HG03565 (cell line): ENCODE measurements around the gene KCNAB1.
"Not testable (repeated sequence)": the region's sequence is repeated elsewhere in the genome, so short reads cannot be mapped to it uniquely, and the experiment has no call there.

Experiments used
- ATAC-seq: cut with Tn5 transposase; IDR thresholded peaks from one replicate; pipeline ENCODE4 v1.9.1; 2021; ENCODE audit warnings: mild to moderate bottlenecking, moderate library complexity; ENCODE audit not compliant: unreplicated experiment

The KCNAB1 gene

DNA sequence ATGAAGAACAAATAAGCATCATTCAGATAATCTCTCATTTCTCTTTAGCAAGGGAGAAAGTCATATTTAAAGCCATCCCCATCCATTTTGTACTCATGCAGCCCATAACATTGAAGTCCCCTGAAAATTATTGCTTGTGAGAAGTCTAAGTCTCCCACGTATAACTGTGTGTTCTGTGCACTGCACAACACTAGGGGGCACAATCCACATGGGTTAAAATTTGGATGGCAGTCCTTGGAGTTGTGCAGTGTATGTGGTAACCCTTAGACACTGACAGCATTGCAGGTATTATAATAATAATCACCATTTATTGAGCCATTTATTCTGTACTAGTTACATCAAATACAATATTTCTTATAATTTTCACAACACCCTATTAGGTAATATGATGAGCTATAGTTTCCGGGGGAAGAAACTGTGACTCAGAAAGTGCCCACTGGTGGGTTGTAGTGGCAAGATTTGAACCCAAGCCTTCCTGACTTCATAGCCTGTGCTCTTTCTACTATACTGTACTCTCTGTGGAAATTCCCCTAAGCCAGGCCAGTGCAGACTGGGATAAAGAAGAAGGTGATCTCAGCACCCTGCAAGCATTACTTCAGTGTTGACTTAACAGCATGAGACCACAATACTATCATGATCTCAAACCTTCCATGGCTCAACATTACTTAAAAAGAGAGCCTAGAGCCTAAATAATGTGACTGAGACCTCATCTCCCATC lies 15.7 kb downstream of the KCNAB1 start:
- no peak for ATAC-seq

- not testable (repeated sequence) for ATAC-seq
Observed at GRCh38 chr3:156137397-156137796, 17.0 kb downstream of the KCNAB1 start.

DNA sequence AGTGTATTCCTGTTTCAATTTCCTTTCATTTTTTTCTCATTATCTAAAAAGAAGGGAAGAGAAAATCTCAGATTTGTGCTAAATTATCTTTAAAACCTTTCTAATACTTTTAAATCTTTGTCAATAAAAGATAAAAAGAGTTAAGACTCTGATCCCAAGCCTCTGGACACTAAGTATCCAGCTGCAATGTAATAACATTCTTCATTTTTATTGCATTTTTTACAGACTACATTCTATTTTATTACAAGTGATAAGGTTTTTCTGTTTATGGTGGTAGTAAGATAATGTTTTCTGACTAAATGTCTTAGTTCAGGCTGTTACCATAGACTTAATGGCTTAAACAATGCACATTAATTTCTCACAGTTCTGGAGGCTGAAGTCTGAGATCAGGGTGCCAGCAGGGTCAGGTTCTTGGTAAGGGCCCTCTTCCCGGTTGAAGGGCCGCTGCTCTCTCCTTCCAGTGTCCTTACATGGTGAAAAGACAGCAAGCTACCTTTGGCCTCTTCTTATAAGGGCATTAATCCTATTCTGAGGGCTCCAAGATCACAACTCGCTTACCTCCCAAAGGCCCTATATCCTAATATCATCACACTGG lies 19.7 kb downstream of the KCNAB1 start:
- ATAC-seq = no peak

- ATAC-seq = no peak
Observed at GRCh38 chr3:156142702-156143101, 22.3 kb downstream of the KCNAB1 start.

DNA sequence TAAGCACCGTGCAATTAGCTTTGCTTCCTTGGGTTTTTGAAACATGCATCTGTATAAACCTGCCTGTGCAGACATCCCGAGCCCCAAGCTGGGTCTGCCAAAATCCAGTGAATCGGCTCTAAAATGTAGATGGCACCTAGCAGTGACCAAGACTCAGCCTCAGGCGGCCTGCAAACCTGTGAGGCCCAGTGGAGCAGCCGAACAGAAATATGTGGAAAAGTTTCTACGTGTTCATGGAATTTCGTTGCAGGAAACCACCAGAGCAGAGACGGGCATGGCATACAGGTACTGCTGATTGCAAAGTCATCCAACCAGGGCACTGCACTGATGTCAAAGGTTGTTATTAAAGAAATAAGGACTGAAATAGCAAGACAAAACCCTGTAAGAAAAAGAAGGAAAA lies 22.8 kb downstream of the KCNAB1 start:
- no peak for ATAC-seq

DNA sequence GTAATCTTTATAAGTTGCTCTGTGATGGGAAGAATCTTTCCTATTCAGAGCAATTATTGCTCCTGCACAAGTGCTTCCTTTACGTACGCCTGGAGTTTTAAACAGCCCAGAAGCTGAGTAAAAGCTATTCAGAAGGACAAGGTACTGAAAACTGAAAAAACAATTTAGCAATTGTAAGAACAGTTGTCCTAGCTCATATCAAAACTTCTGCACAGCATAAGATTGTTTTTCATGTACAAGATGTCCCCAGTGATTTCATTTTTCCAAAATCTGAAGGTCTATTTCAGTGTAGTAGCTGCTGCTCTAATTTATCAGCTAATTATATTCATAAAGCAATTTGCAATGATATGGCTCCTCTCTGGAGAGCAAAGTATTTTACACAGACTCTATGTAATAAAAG lies 23.7 kb downstream of the KCNAB1 start:
- no peak for ATAC-seq

DNA sequence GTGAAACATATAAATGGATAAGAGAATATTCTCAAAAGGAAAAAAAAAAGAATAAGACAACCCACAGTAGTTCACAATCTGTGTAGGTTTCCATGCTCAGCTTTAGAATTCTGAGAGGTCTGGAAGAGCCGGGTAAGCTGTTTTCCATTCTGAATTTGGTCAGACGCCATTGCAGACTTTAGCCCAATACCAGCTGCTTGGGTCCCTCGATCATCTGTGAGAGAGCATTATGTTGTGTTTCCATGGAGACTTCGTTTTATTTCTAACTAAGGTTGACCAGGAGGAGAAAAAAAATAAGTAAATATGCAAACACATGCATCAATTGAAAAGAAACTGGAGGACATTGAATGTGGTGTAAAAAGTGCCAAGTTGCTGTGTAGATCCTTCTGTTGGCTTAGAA lies 25.5 kb downstream of the KCNAB1 start:
- no peak for ATAC-seq

GRCh38 chr3:156148345-156148945 lies 28.1 kb downstream of the KCNAB1 start:
- no peak for ATAC-seq

DNA sequence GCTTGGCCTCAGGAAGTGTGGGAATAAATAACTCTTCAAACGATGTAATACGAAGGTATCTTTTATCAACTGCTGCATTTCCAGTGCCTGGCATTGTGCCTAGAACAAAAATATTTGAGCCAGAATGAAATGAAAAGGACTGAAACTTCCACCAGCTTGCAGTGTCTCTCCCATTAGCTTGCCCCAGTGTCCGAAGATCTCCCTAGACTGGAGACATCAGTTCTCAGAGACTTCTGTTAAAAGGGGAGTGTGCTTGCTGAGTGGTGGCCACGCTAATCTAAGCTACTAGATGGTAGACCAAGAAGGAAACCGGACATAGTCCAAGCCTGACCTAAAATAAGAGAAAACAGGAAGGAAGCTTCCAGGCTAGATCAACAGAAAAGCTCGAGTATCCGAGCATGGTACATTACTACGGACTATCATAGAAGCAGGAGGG lies 28.6 kb downstream of the KCNAB1 start:
- ATAC-seq = no peak

GRCh38 chr3:156149876-156150275 lies 29.5 kb downstream of the KCNAB1 start:
- no peak for ATAC-seq

DNA sequence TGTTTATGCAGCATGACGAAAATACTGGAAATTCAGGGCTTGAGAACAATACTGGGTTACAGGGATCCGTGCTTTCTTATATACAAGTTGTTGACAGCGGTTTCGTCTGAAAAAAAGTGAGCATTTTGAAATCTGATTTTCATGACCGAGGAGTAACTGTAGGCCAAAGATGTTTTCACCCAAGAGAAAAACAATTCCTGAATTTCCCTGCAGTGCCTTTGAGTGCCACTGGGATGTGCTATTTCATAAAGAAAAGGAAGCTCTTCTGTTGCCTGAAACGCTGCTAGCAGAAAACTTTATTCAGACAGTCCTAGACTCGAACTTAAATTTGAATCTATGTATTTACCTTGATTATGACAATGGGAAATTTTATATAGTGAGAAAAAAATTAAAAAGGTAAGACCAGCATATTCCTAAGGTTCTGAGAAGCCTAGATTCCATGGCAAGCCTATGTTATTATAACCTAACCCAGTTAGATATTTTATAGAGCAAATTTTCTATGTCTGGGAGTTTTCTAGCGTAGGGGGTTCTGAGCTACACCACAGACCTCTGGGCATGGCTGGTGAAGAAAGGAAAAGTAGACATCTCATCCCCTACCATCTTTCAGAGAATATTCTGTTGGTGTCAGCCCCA lies 30.2 kb downstream of the KCNAB1 start:
- peak; percentile 49 for ATAC-seq

GRCh38 chr3:156151824-156152428 lies 31.5 kb downstream of the KCNAB1 start:
- peak; percentile 46 for ATAC-seq

GRCh38 chr3:156158656-156159295 lies 38.4 kb downstream of the KCNAB1 start:
- ATAC-seq = no peak

DNA sequence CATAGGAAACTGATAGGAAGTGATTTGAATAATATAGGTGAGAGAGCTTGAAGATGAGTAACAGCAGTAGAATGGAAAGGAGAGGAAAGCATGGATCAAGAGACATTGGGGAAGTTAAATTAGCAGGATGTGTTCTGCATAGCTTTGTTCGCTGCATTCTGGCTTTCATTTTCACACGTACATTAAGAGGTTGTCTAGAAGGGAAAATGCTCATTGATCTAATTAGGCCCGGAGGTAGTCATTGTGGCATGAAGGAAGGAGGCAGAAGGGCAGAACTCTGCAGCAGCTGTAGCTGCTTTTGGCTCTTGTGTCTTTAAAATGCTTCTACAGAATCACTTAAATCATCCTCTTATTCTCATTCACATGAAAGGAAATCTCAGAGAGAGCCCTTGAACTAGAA lies 40.3 kb downstream of the KCNAB1 start:
- ATAC-seq = peak; percentile 84

- peak; percentile 15 for ATAC-seq
Observed at GRCh38 chr3:156161172-156161571, 40.8 kb downstream of the KCNAB1 start.

DNA sequence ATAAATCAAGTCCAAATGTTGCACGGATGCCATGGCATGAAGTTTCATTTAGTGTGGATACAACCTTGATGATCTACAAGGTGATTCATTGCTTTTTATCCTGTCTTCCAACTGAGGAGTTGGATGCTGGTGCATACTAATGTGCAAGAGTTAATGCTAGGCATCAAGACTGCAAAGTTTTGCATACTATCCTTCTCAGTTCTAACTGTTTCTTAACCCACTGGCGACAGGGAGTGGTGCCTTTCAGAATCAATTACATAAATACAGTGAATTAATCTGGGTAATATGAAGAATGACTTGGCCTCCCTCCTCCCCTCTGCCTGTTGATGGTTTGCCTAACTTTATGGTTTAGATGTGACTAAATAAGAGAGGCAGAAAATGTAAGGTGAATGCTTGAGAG lies 43.5 kb downstream of the KCNAB1 start:
- no peak for ATAC-seq

GRCh38 chr3:156166808-156167207 lies 46.4 kb downstream of the KCNAB1 start:
- no peak for ATAC-seq

DNA sequence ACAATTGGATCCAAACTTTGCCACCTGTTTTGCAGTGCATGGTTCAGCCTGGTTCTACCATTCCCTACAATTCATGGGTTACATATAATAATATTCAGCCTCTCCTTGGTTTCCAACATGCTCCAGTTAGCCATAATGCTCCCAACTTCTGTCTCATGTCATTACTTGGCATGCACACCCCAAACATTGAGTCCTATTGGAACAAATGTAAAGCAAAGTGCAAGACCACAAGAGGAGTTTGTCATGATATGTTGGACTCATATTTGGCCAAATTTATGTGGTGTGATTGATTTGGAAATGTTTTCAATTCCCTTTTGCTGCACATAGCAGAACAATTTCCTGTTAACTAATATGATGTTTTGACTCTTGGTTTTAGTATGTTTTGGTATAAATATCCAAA lies 50.2 kb downstream of the KCNAB1 start:
- no peak for ATAC-seq

DNA sequence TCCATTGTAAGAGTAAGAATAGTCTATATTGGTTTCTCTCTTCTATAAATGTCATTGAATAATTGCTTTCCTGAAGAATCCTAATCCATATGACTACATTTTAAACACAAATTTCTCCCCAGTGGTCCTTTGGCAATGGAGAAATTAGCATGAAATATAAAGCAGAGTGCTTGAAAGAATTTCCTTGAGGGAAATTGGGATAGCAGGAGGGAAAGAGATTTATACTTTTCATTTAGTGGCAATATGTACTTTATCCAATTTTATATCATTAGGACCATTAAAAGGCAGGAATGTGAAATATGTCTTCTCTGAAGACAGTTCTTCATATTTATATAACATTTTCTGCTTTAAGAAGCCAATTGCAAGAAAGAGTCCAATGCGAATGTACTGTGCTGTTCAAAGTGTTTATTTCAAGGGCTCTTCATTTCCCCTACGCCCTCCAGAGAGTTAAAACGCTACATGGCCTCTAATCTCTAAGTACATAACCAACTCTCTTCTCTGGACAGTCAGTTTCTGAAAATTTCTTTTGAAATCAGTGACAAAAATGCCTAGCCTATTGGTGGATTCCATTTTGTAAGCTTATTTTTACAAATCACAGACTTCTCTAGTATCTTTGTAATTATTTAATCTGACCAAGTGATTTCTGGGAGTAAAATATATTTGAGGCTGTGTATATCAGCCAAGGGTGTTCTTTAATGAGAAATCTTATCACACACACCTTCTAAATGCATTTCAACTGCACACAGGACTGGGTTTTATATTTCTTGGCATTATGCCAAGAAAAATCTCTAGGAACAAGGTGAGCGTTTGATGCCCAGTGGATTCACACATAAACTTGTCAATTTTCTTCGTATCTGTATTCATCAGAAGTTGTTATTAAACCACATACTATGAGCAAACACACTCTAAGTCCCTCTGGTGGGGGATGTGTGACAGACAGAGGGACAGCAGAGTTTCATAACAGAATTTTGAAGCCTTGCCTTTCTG lies 51.2 kb downstream of the KCNAB1 start:
- ATAC-seq = no peak

GRCh38 chr3:156172536-156172935 lies 52.2 kb downstream of the KCNAB1 start:
- ATAC-seq = no peak
